Chondrocyte (in vitro differentiated cells): ENCODE measurements around the gene MIPOL1. TPM values are rescaled to one million over a fixed set of nuclear protein-coding genes. Genes with fewer than 3 reads are reported as not detected.
A peak's percentile ranks its signal among the peaks of the same experiment; 100 is the strongest.

Experiments used
- DNase-seq: peaks from one replicate; pipeline ENCODE4 v3.0.0; 2021; ENCODE audit warnings: mixed read lengths, low spot score
- H3K27ac Mint-ChIP-seq: one replicate; pipeline ENCODE4 v1.8.0; 2021; ENCODE audit warnings: mild to moderate bottlenecking, moderate library complexity, mixed read lengths; ENCODE audit not compliant: unreplicated experiment
- H3K27me3 Mint-ChIP-seq: 2 replicates; pipeline ENCODE4 v1.8.0; 2021; ENCODE audit warnings: low read depth, mixed read lengths
- H3K36me3 Mint-ChIP-seq: 2 replicates; pipeline ENCODE4 v1.8.0; 2021; ENCODE audit warnings: low read depth, mixed read lengths
- H3K4me1 Mint-ChIP-seq: 2 replicates; pipeline ENCODE4 v1.8.0; 2021; ENCODE audit warnings: low read depth, mild to moderate bottlenecking, mixed read lengths
- H3K4me3 Mint-ChIP-seq: one replicate; pipeline ENCODE4 v1.8.0; 2021; ENCODE audit warnings: mild to moderate bottlenecking, moderate library complexity, mixed read lengths; ENCODE audit not compliant: unreplicated experiment
- H3K9me3 Mint-ChIP-seq: 2 replicates; pipeline ENCODE4 v1.8.0; 2021; ENCODE audit warnings: low read depth, mixed read lengths
- CTCF ChIP-seq: fragments of 200-600 bp; sonication (generic); IDR thresholded peaks from 2 replicates; pipeline ENCODE4 v1.5.0; 2021; ENCODE audit warnings: antibody characterized with exemption, mild to moderate bottlenecking, moderate library complexity
- total RNA-seq: library from RNA; stranded (reverse); gene quantifications from 3 replicates; pipeline ENCODE4 v1.2.1, GENCODE V29; 2021

MIPOL1 gene
- total RNA-seq, 1 donor from 2014 or later: 9.8 TPM

GRCh38 chr14:37328673-37329072 lies 130.9 kb downstream of the MIPOL1 start:
- no peak overlapping the region for H3K4me3 Mint-ChIP-seq
- H3K36me3 Mint-ChIP-seq: peaks cover 7% of the 10 kb centered on the region
- TF ChIP-seq CTCF: no peak
- H3K27ac Mint-ChIP-seq: no peak overlapping the region
- H3K27me3 Mint-ChIP-seq: no peaks in the 10 kb centered on the region
- no peak for DNase-seq
- H3K4me1 Mint-ChIP-seq: no peaks in the 10 kb centered on the region
- peaks cover 12% of the 10 kb centered on the region for H3K9me3 Mint-ChIP-seq

- Mint-ChIP-seq H3K4me1 (no peaks in the 10 kb centered on the region), H3K9me3 (peaks cover 10% of the 10 kb centered on the region), H3K27ac (no peak overlapping the region), H3K36me3 (peaks cover 7% of the 10 kb centered on the region), H3K4me3 (no peak overlapping the region), H3K27me3 (no peaks in the 10 kb centered on the region)
- DNase-seq: no peak
- TF ChIP-seq CTCF: no peak
Measured at GRCh38 chr14:37329189-37330001, 131.7 kb downstream of the MIPOL1 start.

- H3K27me3 Mint-ChIP-seq: no peaks in the 10 kb centered on the region
Measured at GRCh38 chr14:37330910-37331309, 133.2 kb downstream of the MIPOL1 start.

GRCh38 chr14:37340353-37340752 lies 142.6 kb downstream of the MIPOL1 start:
- H3K27me3 Mint-ChIP-seq: no peaks in the 10 kb centered on the region
- H3K36me3 Mint-ChIP-seq: no peaks in the 10 kb centered on the region
- H3K4me3 Mint-ChIP-seq: no peak overlapping the region
- DNase-seq: no peak
- H3K9me3 Mint-ChIP-seq: no peaks in the 10 kb centered on the region
- H3K27ac Mint-ChIP-seq: no peak overlapping the region
- TF ChIP-seq CTCF: peak; percentile 32
- peaks cover 9% of the 10 kb centered on the region for H3K4me1 Mint-ChIP-seq

More at GRCh38 chr14:37330910-37331309, 133.2 kb downstream of the MIPOL1 start:
- H3K4me1 Mint-ChIP-seq: no peaks in the 10 kb centered on the region
- peaks cover 10% of the 10 kb centered on the region for H3K9me3 Mint-ChIP-seq
- no peak overlapping the region for H3K27ac Mint-ChIP-seq
- peaks cover 9% of the 10 kb centered on the region for H3K36me3 Mint-ChIP-seq
- no peak for TF ChIP-seq CTCF
- H3K4me3 Mint-ChIP-seq: no peak overlapping the region
- DNase-seq: no peak

GRCh38 chr14:37343307-37344094 lies 145.8 kb downstream of the MIPOL1 start:
- no peak for TF ChIP-seq CTCF
- Mint-ChIP-seq H3K27ac (no peak overlapping the region), H3K4me1 (peaks cover 9% of the 10 kb centered on the region), H3K36me3 (peaks cover 8% of the 10 kb centered on the region), H3K9me3 (peaks cover 13% of the 10 kb centered on the region), H3K4me3 (peak overlapping the region; percentile 46), H3K27me3 (no peaks in the 10 kb centered on the region)
- DNase-seq: no peak
